Smooth muscle cell (in vitro differentiated cells): Measurements from ENCODE around the gene HMX3. TPM values are rescaled to one million over a fixed set of nuclear protein-coding genes. Genes with fewer than 3 reads are reported as not detected.

Experiments used
- DNase-seq: peaks from one replicate; lab custom pipeline; 2025; ENCODE audit not compliant: unreplicated experiment; lab: John Stamatoyannopoulos, UW
- H2AFZ ChIP-seq: fragments of 200-600 bp; sonication (generic); 2 replicates; pipeline ENCODE4 v1.6.0; 2016; ENCODE audit warnings: antibody characterized with exemption, low read depth, mild to moderate bottlenecking
- H3F3A ChIP-seq: fragments of 200-600 bp; sonication (generic); 2 replicates; pipeline ENCODE4 v1.6.0; 2017; ENCODE audit warnings: antibody characterized with exemption, low read depth
- H3K27ac ChIP-seq: fragments of 200-600 bp; sonication (generic); 2 replicates; pipeline ENCODE4 v1.5.1; 2016; ENCODE audit warnings: low read depth, mild to moderate bottlenecking
- H3K27me3 ChIP-seq: fragments of 200-600 bp; sonication (generic); 2 replicates; pipeline ENCODE4 v1.6.1; 2016; ENCODE audit warnings: low read depth, mild to moderate bottlenecking
- H3K36me3 ChIP-seq: fragments of 200-600 bp; sonication (generic); 2 replicates; pipeline ENCODE4 v1.5.1; 2016; ENCODE audit warnings: low read depth
- H3K4me1 ChIP-seq: fragments of 200-600 bp; sonication (generic); 2 replicates; pipeline ENCODE4 v1.5.1; 2016; ENCODE audit warnings: low read depth
- H3K4me2 ChIP-seq: fragments of 200-600 bp; sonication (generic); 2 replicates; pipeline ENCODE4 v1.6.0; 2016; ENCODE audit warnings: mild to moderate bottlenecking
- H3K4me3 ChIP-seq: fragments of 200-600 bp; sonication (generic); 2 replicates; pipeline ENCODE4 v1.5.1; 2016; ENCODE audit warnings: mild to moderate bottlenecking
- H3K79me2 ChIP-seq: fragments of 200-600 bp; sonication (generic); 2 replicates; pipeline ENCODE4 v1.6.0; 2016; ENCODE audit warnings: low read depth, mild to moderate bottlenecking
- H3K9ac ChIP-seq: fragments of 200-600 bp; sonication (generic); 2 replicates; pipeline ENCODE4 v1.6.0; 2016; ENCODE audit warnings: low read depth
- H3K9me3 ChIP-seq: fragments of 200-600 bp; sonication (generic); replicated peaks from 2 replicates; pipeline ENCODE4 v1.5.1; 2016; ENCODE audit warnings: low read depth
- H4K20me1 ChIP-seq: fragments of 200-600 bp; sonication (generic); 2 replicates; pipeline ENCODE4 v1.6.0; 2016; ENCODE audit warnings: low read depth
- CTCF ChIP-seq: fragments of 200-600 bp; sonication (generic); IDR thresholded peaks from 2 replicates; pipeline ENCODE4 v1.5.1; 2017; ENCODE audit warnings: borderline replicate concordance, mild to moderate bottlenecking, antibody characterized with exemption; ENCODE audit not compliant: insufficient read depth, poor library complexity, severe bottlenecking
- WGBS: methylation state at CpG from one replicate; pipeline ENCODE4 v1.1.7; 2016; ENCODE audit warnings: low lambda C conversion rate; 5-methylcytosine and 5-hydroxymethylcytosine counted together
- polyA plus RNA-seq: library from polyadenylated mRNA; unstranded; fragments of >200 nt; fragmentation: Nextera tagmentation; extraction: Ambion mirVana; gene quantifications from 2 replicates; pipeline ENCODE4 v1.2.1, GENCODE V29; 2016
- total RNA-seq: library from RNA; depleted of rRNA; stranded (reverse); fragments of >200 nt; gene quantifications from 2 replicates; pipeline ENCODE4 v1.2.3, GENCODE V29; 2014

Gene HMX3
- total and polyA plus RNA-seq, 2 experiments from 2014 or later, result not detected

GRCh38 chr10:123140164-123140982 is 4.6 kb downstream of the HMX3 start:
- no peak for DNase-seq
- no peaks in the 10 kb centered on the region for H3K79me2 ChIP-seq
- no peaks in the 10 kb centered on the region for H3F3A ChIP-seq
- H3K4me2 ChIP-seq, result peak overlapping the region; percentile 76
- peaks cover 29% of the 10 kb centered on the region for H3K4me1 ChIP-seq
- no peak overlapping the region for H3K4me3 ChIP-seq
- 5% methylated on average over 43 of the region's 43 CpGs for WGBS
- H3K36me3 ChIP-seq, result no peaks in the 10 kb centered on the region
- H3K9me3 ChIP-seq, result no peaks in the 10 kb centered on the region
- no peaks in the 10 kb centered on the region for H4K20me1 ChIP-seq
- H3K27ac ChIP-seq, result no peak overlapping the region
- H3K27me3 ChIP-seq, result peaks cover 100% of the 10 kb centered on the region
- no peak overlapping the region for H3K9ac ChIP-seq
- H2AFZ ChIP-seq, result no peak overlapping the region
- no peak for TF ChIP-seq CTCF

DNA sequence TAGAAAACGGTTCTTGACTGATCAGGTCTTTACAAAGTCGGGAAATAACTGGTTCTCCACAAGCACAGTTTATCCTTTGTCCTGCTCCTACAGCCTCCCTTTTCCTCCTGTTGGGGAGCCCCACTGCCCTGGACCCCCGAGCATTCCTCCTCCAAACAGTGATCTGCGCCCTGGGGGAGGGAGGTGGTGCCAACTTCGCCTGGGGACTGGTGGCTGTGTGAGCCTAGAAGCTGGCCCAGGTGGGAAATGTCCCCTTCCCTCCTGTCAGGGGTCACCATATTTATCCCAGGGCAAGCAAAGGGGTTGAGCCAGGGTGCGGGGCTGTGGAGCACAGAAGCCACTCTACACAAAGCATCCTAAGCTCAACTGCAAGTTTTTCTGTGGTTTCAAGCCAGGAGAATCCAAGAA is 5.2 kb downstream of the HMX3 start:
- no peak overlapping the region for H3K4me3 ChIP-seq
- H3K9ac ChIP-seq, result no peak overlapping the region
- no peak overlapping the region for H3K27ac ChIP-seq
- no peak for DNase-seq
- H4K20me1 ChIP-seq, result no peaks in the 10 kb centered on the region
- H3K4me2 ChIP-seq, result no peak overlapping the region
- no peaks in the 10 kb centered on the region for H3F3A ChIP-seq
- WGBS, result 20% methylated on average over 6 of the region's 6 CpGs
- H3K79me2 ChIP-seq, result no peaks in the 10 kb centered on the region
- H3K27me3 ChIP-seq, result peaks cover 100% of the 10 kb centered on the region
- peaks cover 32% of the 10 kb centered on the region for H3K4me1 ChIP-seq
- H2AFZ ChIP-seq, result no peak overlapping the region
- no peak for TF ChIP-seq CTCF
- no peaks in the 10 kb centered on the region for H3K36me3 ChIP-seq
- H3K9me3 ChIP-seq, result no peaks in the 10 kb centered on the region

DNA sequence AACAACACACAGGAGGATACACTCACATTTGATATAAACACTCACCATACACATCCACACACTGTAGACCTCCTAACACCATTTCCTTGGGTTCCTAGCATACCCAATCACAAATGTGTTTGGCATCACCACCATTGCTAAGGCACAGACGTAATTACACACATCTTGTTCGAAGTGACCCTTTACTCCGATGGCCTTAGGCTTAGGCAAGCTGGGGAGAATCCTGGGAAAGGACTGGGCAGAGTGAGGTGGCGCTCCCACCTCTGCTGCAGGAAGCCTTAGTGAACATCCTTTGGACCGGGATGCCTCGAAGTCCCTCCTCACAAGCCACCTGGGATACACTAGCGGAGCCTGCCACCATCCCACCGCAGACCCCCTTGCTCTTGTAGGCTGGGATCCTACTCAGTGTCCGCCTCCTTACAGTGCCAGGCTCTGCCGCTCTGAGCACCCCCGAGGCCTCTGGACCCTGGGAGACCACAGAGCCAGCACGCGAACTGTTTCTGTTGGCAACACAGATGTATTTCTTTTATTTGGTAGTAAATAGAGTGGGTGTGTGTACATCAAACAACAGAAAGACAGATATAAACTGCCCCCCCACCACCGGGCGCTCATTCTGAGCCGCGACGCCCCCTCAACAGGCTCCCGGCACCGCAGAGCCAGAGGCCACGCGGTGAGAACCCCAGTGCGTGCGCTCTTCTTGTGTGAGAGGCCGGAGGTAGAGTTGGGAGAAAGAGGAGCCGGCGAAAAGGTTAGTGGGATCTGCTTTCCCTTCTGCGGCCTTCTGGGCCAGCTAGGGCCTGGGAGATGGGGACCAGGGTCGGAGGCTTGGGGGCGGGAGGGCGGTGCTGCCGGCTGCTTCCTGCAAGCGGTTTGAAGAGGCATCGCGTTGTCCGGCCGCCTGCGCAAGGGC is 6.3 kb downstream of the HMX3 start:
- 13% methylated on average over 29 of the region's 38 CpGs for WGBS
- no peak for TF ChIP-seq CTCF
- no peak overlapping the region for H2AFZ ChIP-seq

More for the DNA sequence above, 6.3 kb downstream of the HMX3 start:
- no peaks in the 10 kb centered on the region for H3K36me3 ChIP-seq
- H3F3A ChIP-seq, result no peaks in the 10 kb centered on the region
- peaks cover 100% of the 10 kb centered on the region for H3K27me3 ChIP-seq
- H3K4me2 ChIP-seq, result no peak overlapping the region
- no peaks in the 10 kb centered on the region for H3K79me2 ChIP-seq
- no peaks in the 10 kb centered on the region for H3K9me3 ChIP-seq
- H3K4me1 ChIP-seq, result peaks cover 33% of the 10 kb centered on the region
- H3K4me3 ChIP-seq, result no peak overlapping the region
- no peak overlapping the region for H3K27ac ChIP-seq
- DNase-seq, result no peak
- H3K9ac ChIP-seq, result no peak overlapping the region
- no peaks in the 10 kb centered on the region for H4K20me1 ChIP-seq
